K562 (cell line): ENCODE data around the gene COLQ. TPM values are rescaled to one million over a fixed set of nuclear protein-coding genes. Genes with fewer than 3 reads are reported as not detected.

Experiments used
- ATAC-seq: fragments of 200-7000 bp; cut with Tn5 transposase; 3 replicates; pipeline ENCODE4 v1.9.1; 2020; ENCODE audit warnings: moderate library complexity
- BruUV-seq: library from RNA; stranded (reverse); fragments of 400-500 nt; replicated peaks from 2 replicates; lab custom pipeline; 2021; lab: Mats Ljungman, UMichigan
- CTCF ChIA-PET: fragments of 300-600 bp; formaldehyde crosslinking; extraction: SDS; loops from one replicate; lab custom pipeline; 2021; ENCODE audit warnings: low intra/inter-chr PET ratio; lab: Yijun Ruan, JAX
- POLR2A ChIA-PET: fragments of 300-600, 350-650 bp; sonication (Branson Sonifier 250); formaldehyde crosslinking; extraction: SDS; loops from one replicate; lab custom pipeline; 2021; ENCODE audit warnings: antibody characterized with exemption, inconsistent platforms; lab: Yijun Ruan, JAX
- DNase-seq, 4 experiments: peaks; one replicate each; pipeline versions ENCODE4 v3.0.0 to v3.0.0-alpha.2; 2011 to 2018; ENCODE audit warnings: low spot score in 3 of 4, mixed read lengths in 3 of 4; ENCODE audit errors: extremely low read depth in 1 of 4
- FAIRE-seq: peaks from 2 replicates; lab custom pipeline; 2011; peaks lifted over from hg19 to GRCh38; lab: Jason Lieb, UNC
- H2AFZ ChIP-seq: 2 replicates; pipeline ENCODE4 v1.6.0; 2011; ENCODE audit warnings: low read depth, low read length, control low read depth, inconsistent platforms
- H3K27ac ChIP-seq: fragments of 200-600 bp; 3 replicates; pipeline ENCODE4 v1.8.0; 2011; ENCODE audit warnings: low read depth, mild to moderate bottlenecking, control low read depth, inconsistent platforms, low read length, moderate library complexity, mixed read lengths; ENCODE audit errors: extremely low read depth
- H3K27me3 ChIP-seq, 2 experiments: fragments of 300-600 bp in 1 of 2; 2 replicates in 1 of 2; 3 replicates in 1 of 2; pipeline versions ENCODE4 v1.6.0 to v1.8.0; 2011; ENCODE audit warnings: inconsistent platforms in 2 of 2, low read length in 2 of 2, mild to moderate bottlenecking in 1 of 2, mixed read lengths in 1 of 2, moderate library complexity in 1 of 2; ENCODE audit not compliant: control insufficient read depth in 2 of 2, insufficient read depth in 2 of 2
- H3K36me3 ChIP-seq: fragments of 300-600 bp; 3 replicates; pipeline ENCODE4 v1.8.0; 2011; ENCODE audit warnings: mild to moderate bottlenecking, low read length, inconsistent platforms; ENCODE audit not compliant: control insufficient read depth, insufficient read depth
- H3K4me1 ChIP-seq, 2 experiments: fragments of 200-600 bp in 1 of 2; replicated peaks in 1 of 2; 2 replicates in 1 of 2; 3 replicates in 1 of 2; pipeline versions ENCODE4 v1.5.1 to v1.8.0; 2011; ENCODE audit warnings: inconsistent platforms in 2 of 2, low read length in 2 of 2, mild to moderate bottlenecking in 1 of 2, mixed read lengths in 1 of 2, moderate library complexity in 1 of 2; ENCODE audit not compliant: control insufficient read depth in 2 of 2, insufficient read depth in 2 of 2
- H3K4me2 ChIP-seq: 2 replicates; pipeline ENCODE4 v1.6.1; 2011; ENCODE audit warnings: low read length, control low read depth, inconsistent platforms, mixed read lengths; ENCODE audit not compliant: insufficient read depth
- H3K4me3 ChIP-seq: fragments of 200-600 bp; sonication (generic), shearing (Covaris generic); 2 replicates; pipeline ENCODE4 v1.5.1; 2016; ENCODE audit warnings: control low read depth, inconsistent platforms
- H3K79me2 ChIP-seq: fragments of 200-600 bp; 3 replicates; pipeline ENCODE4 v1.8.0; 2011; ENCODE audit warnings: low read length, inconsistent platforms; ENCODE audit not compliant: control insufficient read depth, insufficient read depth
- H3K9ac ChIP-seq, 2 experiments: 2 replicates each; pipeline versions ENCODE4 v1.6.0 to v1.6.1; 2011; ENCODE audit warnings: low read depth in 2 of 2, low read length in 2 of 2, control low read depth in 1 of 2, inconsistent platforms in 1 of 2, mild to moderate bottlenecking in 1 of 2, mixed read lengths in 1 of 2; ENCODE audit not compliant: insufficient read depth in 1 of 2
- H3K9me1 ChIP-seq: one replicate; pipeline ENCODE4 v1.6.0; 2011; ENCODE audit warnings: inconsistent platforms, mild to moderate bottlenecking, low read length, moderate library complexity; ENCODE audit not compliant: control insufficient read depth, insufficient read depth
- H3K9me3 ChIP-seq: replicated peaks from 2 replicates; pipeline ENCODE4 v1.5.1; 2011; ENCODE audit warnings: low read depth, low read length, inconsistent platforms; ENCODE audit not compliant: control insufficient read depth, insufficient read depth
- H4K20me1 ChIP-seq: replicated peaks from 2 replicates; pipeline ENCODE4 v1.6.1; 2011; ENCODE audit warnings: low read length, inconsistent platforms, mixed read lengths; ENCODE audit not compliant: control insufficient read depth, insufficient read depth
- ARID3A ChIP-seq: IDR thresholded peaks from 2 replicates; pipeline ENCODE4 v1.6.1; 2012; ENCODE audit warnings: low read depth, low read length, improper control_type of control experiment, borderline replicate concordance
- ARID4B ChIP-seq: sonication (generic); formaldehyde crosslinking; IDR thresholded peaks from 2 replicates; pipeline ENCODE4 v1.8.0; 2022; ENCODE audit warnings: mild to moderate bottlenecking, missing genetic modification reagents
- MTF1 ChIP-seq: fragments of 250-450 bp; sonication (Bioruptor Pico); IDR thresholded peaks from 2 replicates; pipeline ENCODE4 v1.9.0; 2021; ENCODE audit warnings: moderate library complexity, mild to moderate bottlenecking, inconsistent platforms, borderline replicate concordance
- NFRKB ChIP-seq: fragments of 450-650 bp; IDR thresholded peaks from 2 replicates; pipeline ENCODE4 v1.6.1; 2016; ENCODE audit warnings: low read depth
- RAD21 ChIP-seq, 2 experiments: fragments of 250-450 bp in 1 of 2; fragments of 450-650 bp in 1 of 2; sonication (Bioruptor Pico) in 1 of 2; formaldehyde crosslinking in 1 of 2; IDR thresholded peaks in 1 of 2; conservative IDR thresholded peaks in 1 of 2; 2 replicates each; pipeline versions ENCODE4 v1.4.0 to v1.8.0; 2020 to 2022; ENCODE audit warnings: mild to moderate bottlenecking in 2 of 2, moderate library complexity in 1 of 2
- ZNF224 ChIP-seq: sonication (generic); formaldehyde crosslinking; IDR thresholded peaks from 2 replicates; pipeline ENCODE4 v1.8.0; 2022; ENCODE audit warnings: mild to moderate bottlenecking, missing genetic modification reagents
- ZNF24 ChIP-seq: fragments of 450-650 bp; IDR thresholded peaks from 2 replicates; pipeline ENCODE4 v1.6.1; 2016
- WGBS: fragments of 100-300 bp; shearing (Covaris generic); methylation state at CpG from one replicate; pipeline ENCODE4 v1.1.6; 2016; ENCODE audit warnings: low coverage, mixed read lengths; ENCODE audit not compliant: insufficient coverage; ENCODE audit errors: missing lambda C conversion rate; 5-methylcytosine and 5-hydroxymethylcytosine counted together
- in situ Hi-C: fragments of 300-500 bp; cut with MboI; formaldehyde crosslinking; loops from 4 replicates; pipeline ENCODE4 v1.15.0; 2018; ENCODE audit warnings: inconsistent platforms, mixed read lengths
- intact Hi-C: fragments of 100-400 bp; cut with micrococcal nuclease; formaldehyde crosslinking; loops from 2 replicates; pipeline ENCODE4 v1.14.2; 2022
- polyA plus RNA-seq, 8 experiments: library from polyadenylated mRNA; depleted of rRNA in 4 of 8; stranded (reverse) in 5 of 8; unstranded in 3 of 8; fragments of >200 nt; fragmentation: Nextera tagmentation in 2 of 8; fragmentation: Illumina TruSeq in 1 of 8; extraction: Ambion mirVana in 2 of 8; extraction: Trizol in 1 of 8; gene quantifications; 2 replicates each; pipeline versions ENCODE4 v1.2.1 to v1.2.3, GENCODE V29; 2011 to 2014; ENCODE audit warnings: inconsistent platforms in 1 of 8, missing spikeins in 1 of 8
- total RNA-seq, 7 experiments: library from RNA; depleted of rRNA in 6 of 7; stranded (reverse); fragments of >200 nt in 6 of 7; fragmentation: Illumina TruSeq in 2 of 7; extraction: Trizol in 2 of 7; gene quantifications; 2 replicates each; pipeline versions ENCODE4 v1.2.1 to v1.2.3, GENCODE V29; 2011 to 2021; ENCODE audit warnings: low replicate concordance in 1 of 7
- TF ChIP-seq, protein P1 (sequence below), 3 experiments: IDR thresholded peaks in 2 of 3; conservative IDR thresholded peaks in 1 of 3; 2 replicates each; pipeline ENCODE4 v1.5.1; 2011 to 2012; ENCODE audit warnings: low read length in 3 of 3, mild to moderate bottlenecking in 3 of 3, control low read depth in 2 of 3, improper control_type of control experiment in 1 of 3, inconsistent platforms in 1 of 3, low read depth in 1 of 3, mixed read lengths in 1 of 3, moderate library complexity in 1 of 3; ENCODE audit not compliant: insufficient read depth in 2 of 3

Gene COLQ
- total and polyA plus RNA-seq, 9 of the 15 experiments (the other 6 are each of a cell fraction or from before 2014, with no cell fraction given) = 0.04 to 0.36 (median 0.27) TPM; not detected in 4

GRCh38 chr3:15405448-15406050 lies 116.0 kb downstream of the COLQ start:
- Histone ChIP-seq H3K4me1 (no peaks in the 10 kb centered on the region), H3K4me3 (no peak overlapping the region), H3K27me3 (no peaks in the 10 kb centered on the region), H3K9me3 (no peaks in the 10 kb centered on the region), H3K79me2 (no peaks in the 10 kb centered on the region), H4K20me1 (no peaks in the 10 kb centered on the region), H3K9ac (no peak overlapping the region), H3K4me2 (no peak overlapping the region), H2AFZ (no peak overlapping the region), H3K9me1 (no peaks in the 10 kb centered on the region), H3K27ac (no peak overlapping the region), H3K36me3 (peaks cover 6% of the 10 kb centered on the region; the same call in 1 of the 3 replicates)
- DNase-seq = peak; percentile 62 to 76 (median 63)
- in situ Hi-C loops = no loop called here
- no TSS peak for BruUV-seq
- intact Hi-C loops = loop anchor here (1.0 to 5.0 kb wide), 5 partner anchors 27 to 478 kb away; no protein-coding TSS in a partner anchor
- ChIA-PET CTCF (interaction anchor here (0.7 to 3.2 kb wide), 7 partner anchors 27 to 297 kb away, joined by 3 to 30 read pairs (median 4); partner anchors contain the start of gene CAPN7), POLR2A (interaction anchor here (0.6 to 1.7 kb wide), 3 partner anchors 137 to 300 kb away, joined by 3 to 6 read pairs (median 3); no protein-coding TSS in a partner anchor)
- FAIRE-seq = peak; percentile 83
- 32% methylated on average over 3 of the region's 3 CpGs for WGBS
- peak; percentile 89 for ATAC-seq
- TF ChIP-seq ARID3A = peak; percentile 85
- peak; percentile 77 to 92 for TF ChIP-seq RAD21 (CRISPR knock-in tag; conservative IDR thresholded peaks at IDR 0.05 in 1 of 2, IDR thresholded peaks at IDR 0.05 in 1 of 2)
- TF ChIP-seq NFRKB = no peak
- TF ChIP-seq, protein P1, sequence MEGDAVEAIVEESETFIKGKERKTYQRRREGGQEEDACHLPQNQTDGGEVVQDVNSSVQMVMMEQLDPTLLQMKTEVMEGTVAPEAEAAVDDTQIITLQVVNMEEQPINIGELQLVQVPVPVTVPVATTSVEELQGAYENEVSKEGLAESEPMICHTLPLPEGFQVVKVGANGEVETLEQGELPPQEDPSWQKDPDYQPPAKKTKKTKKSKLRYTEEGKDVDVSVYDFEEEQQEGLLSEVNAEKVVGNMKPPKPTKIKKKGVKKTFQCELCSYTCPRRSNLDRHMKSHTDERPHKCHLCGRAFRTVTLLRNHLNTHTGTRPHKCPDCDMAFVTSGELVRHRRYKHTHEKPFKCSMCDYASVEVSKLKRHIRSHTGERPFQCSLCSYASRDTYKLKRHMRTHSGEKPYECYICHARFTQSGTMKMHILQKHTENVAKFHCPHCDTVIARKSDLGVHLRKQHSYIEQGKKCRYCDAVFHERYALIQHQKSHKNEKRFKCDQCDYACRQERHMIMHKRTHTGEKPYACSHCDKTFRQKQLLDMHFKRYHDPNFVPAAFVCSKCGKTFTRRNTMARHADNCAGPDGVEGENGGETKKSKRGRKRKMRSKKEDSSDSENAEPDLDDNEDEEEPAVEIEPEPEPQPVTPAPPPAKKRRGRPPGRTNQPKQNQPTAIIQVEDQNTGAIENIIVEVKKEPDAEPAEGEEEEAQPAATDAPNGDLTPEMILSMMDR (IDR thresholded peaks at IDR 0.05 in 2 of 3, conservative IDR thresholded peaks at IDR 0.05 in 1 of 3; ENCODE audit: insufficient read depth in 2 of 3, low read depth in 1 of 3, low read length in 3 of 3) = peak; percentile 62 to 88 (median 72)
- TF ChIP-seq ZNF224 = no peak
- TF ChIP-seq MTF1 (CRISPR knock-in tag) = no peak
- no peak for TF ChIP-seq ZNF24
- TF ChIP-seq ARID4B = no peak
